Upper lobe of left lung (tissue), 6 donors: Measurements from ENCODE around the gene ANKS1B. TPM values are rescaled to one million over a fixed set of nuclear protein-coding genes. Genes with fewer than 3 reads are reported as not detected.

ENCODE experiments used
- ATAC-seq, 2 donors: fragments of 200-7000 bp; cut with Tn5 transposase; one replicate each; pipeline ENCODE4 v1.9.1; 2022; ENCODE audit warnings: mild to moderate bottlenecking in 2 of 2, moderate library complexity in 2 of 2; ENCODE audit not compliant: low FRiP score in 2 of 2
- DNase-seq, 2 donors: peaks; one replicate each; pipeline ENCODE4 v3.0.0-alpha.2; 2019 to 2020
- H3K27ac ChIP-seq, 4 donors: fragments of 200-600 bp; sonication (generic); one replicate each; pipeline ENCODE4 v1.5.1; 2016 to 2019
- H3K27me3 ChIP-seq, 4 donors: fragments of 200-600 bp; sonication (generic); one replicate each; pipeline ENCODE4 v1.5.1; 2017 to 2019
- H3K36me3 ChIP-seq, 4 donors: fragments of 200-600 bp; sonication (generic); one replicate each; pipeline ENCODE4 v1.5.1; 2016 to 2019
- H3K4me1 ChIP-seq, 4 donors: fragments of 200-600 bp; sonication (generic); one replicate each; pipeline ENCODE4 v1.5.1; 2018 to 2019
- H3K4me3 ChIP-seq, 4 donors: fragments of 200-600 bp; sonication (generic); one replicate each; pipeline ENCODE4 v1.5.1; 2017 to 2019; ENCODE audit warnings: mild to moderate bottlenecking in 2 of 4, moderate library complexity in 1 of 4
- H3K9me3 ChIP-seq, 4 donors: fragments of 200-600 bp; sonication (generic); one replicate each; pipeline ENCODE4 v1.5.1; 2018 to 2019
- EP300 ChIP-seq, 4 donors: sonication (generic); formaldehyde crosslinking; IDR thresholded peaks; one replicate each; pipeline ENCODE4 v1.5.1; 2017; ENCODE audit warnings: antibody characterized with exemption in 4 of 4, control low read depth in 2 of 4
- POLR2A ChIP-seq, 4 donors: fragments of 450-650 bp; IDR thresholded peaks; one replicate each; pipeline ENCODE4 v1.5.1; 2016 to 2017; ENCODE audit warnings: antibody characterized with exemption in 4 of 4, mild to moderate bottlenecking in 2 of 4
- POLR2AphosphoS5 ChIP-seq, 2 donors: sonication (generic); formaldehyde crosslinking; IDR thresholded peaks; one replicate each; pipeline ENCODE4 v1.5.1; 2017; ENCODE audit warnings: antibody characterized with exemption in 2 of 2
- WGBS, 2 donors: methylation state at CpG; one replicate each; pipeline ENCODE4 v1.1.5; 2017 to 2018; 5-methylcytosine and 5-hydroxymethylcytosine counted together
- total RNA-seq, 6 donors: library from RNA; depleted of rRNA in 4 of 6; stranded (reverse); fragments of >200 nt in 4 of 6; gene quantifications; one replicate each; pipeline versions ENCODE4 v1.1.0 to v1.2.1, GENCODE V29; 2016 to 2021
- TF ChIP-seq, protein P1 (sequence below), 6 experiments: fragments of 450-650 bp in 4 of 6; fragments of 200-600 bp in 2 of 6; sonication (generic) in 2 of 6; IDR thresholded peaks; one replicate each; pipeline ENCODE4 v1.5.1; 2016 to 2019; ENCODE audit warnings: antibody characterized with exemption in 6 of 6
- donor health status: DM: no; HTN: no; CAD: no; lungs with moderate emphysema.
- donor health status: DM: no; HTN: yes; CAD: no; lungs with severe emphysema.

ANKS1B gene
- total RNA-seq, 6 donors from 2014 or later = 5.1 to 23.7 (median 7.2) TPM

DNA sequence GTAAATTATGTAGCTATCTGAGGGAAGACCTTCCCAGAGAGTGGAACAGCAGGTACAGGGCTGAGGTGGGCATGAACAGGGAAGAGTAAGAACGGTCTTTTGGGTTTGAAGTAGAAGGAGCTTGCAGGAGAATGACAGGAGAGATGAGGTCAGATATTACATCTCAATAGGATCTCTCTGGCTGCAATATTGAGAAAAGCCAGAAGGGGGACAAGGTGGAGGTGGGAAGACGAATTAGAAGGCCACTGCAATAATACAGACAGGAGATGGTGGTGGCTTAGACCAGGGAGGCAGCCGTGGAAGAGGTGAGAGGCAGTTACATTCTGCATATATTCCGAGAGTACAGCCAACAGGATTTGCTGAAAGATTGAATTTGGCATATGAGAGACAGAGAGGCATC lies 1029.5 kb downstream of the ANKS1B start:
- Histone ChIP-seq H3K9me3 (no peaks in the 10 kb centered on the region), H3K27me3 (no peaks in the 10 kb centered on the region), H3K27ac (no peak overlapping the region), H3K4me3 (no peak overlapping the region), H3K4me1 (no peaks in the 10 kb centered on the region), H3K36me3 (no peaks in the 10 kb centered on the region)
- DNase-seq = no peak
- TF ChIP-seq, protein P1, sequence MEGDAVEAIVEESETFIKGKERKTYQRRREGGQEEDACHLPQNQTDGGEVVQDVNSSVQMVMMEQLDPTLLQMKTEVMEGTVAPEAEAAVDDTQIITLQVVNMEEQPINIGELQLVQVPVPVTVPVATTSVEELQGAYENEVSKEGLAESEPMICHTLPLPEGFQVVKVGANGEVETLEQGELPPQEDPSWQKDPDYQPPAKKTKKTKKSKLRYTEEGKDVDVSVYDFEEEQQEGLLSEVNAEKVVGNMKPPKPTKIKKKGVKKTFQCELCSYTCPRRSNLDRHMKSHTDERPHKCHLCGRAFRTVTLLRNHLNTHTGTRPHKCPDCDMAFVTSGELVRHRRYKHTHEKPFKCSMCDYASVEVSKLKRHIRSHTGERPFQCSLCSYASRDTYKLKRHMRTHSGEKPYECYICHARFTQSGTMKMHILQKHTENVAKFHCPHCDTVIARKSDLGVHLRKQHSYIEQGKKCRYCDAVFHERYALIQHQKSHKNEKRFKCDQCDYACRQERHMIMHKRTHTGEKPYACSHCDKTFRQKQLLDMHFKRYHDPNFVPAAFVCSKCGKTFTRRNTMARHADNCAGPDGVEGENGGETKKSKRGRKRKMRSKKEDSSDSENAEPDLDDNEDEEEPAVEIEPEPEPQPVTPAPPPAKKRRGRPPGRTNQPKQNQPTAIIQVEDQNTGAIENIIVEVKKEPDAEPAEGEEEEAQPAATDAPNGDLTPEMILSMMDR (IDR thresholded peaks at IDR 0.05) = peak in 1 of 6 experiments; percentile 8
- no peak for TF ChIP-seq EP300 (IDR thresholded peaks at IDR 0.05)
- ATAC-seq = no peak
- WGBS, 2 donors = 44 to 59% methylated on average over 4 of the region's 4 CpGs

GRCh38 chr12:98954506-98954905 lies 1030.2 kb downstream of the ANKS1B start:
- no peak for ATAC-seq
- Histone ChIP-seq H3K9me3 (no peaks in the 10 kb centered on the region), H3K27me3 (no peaks in the 10 kb centered on the region), H3K4me1 (no peaks in the 10 kb centered on the region), H3K27ac (no peak overlapping the region), H3K4me3 (no peak overlapping the region), H3K36me3 (no peaks in the 10 kb centered on the region)
- TF ChIP-seq POLR2A (IDR thresholded peaks at IDR 0.05) = no peak
- no peak for TF ChIP-seq POLR2AphosphoS5 (IDR thresholded peaks at IDR 0.05)
- TF ChIP-seq, protein P1 (IDR thresholded peaks at IDR 0.05) = no peak
- TF ChIP-seq EP300 (IDR thresholded peaks at IDR 0.05) = no peak
- DNase-seq = no peak
- 61 to 77% methylated on average over 1 of the region's 1 CpG for WGBS, 2 donors

DNA sequence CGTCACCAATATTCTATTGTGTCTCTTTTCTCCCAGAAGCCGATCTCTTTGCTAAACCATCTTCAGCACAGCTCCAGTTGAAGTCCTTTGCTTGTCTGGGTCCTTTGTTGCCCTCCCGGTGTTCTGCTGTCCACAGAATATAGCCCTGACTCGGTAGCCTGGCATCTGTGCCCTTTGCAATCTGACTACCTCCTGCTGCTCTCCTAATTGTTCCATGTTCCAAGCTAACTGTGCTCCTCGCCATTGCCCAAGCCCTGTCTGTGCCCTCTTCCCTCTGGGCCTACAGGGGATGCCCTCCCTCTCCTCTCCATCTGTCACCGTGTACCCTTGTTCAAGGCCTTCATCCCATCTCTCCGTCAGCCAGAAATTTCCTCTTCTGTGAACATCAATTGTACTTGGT lies 1033.3 kb downstream of the ANKS1B start:
- no peaks in the 10 kb centered on the region for H3K27me3 ChIP-seq
- no peaks in the 10 kb centered on the region for H3K4me1 ChIP-seq
- H3K4me3 ChIP-seq = no peak overlapping the region
- ATAC-seq = no peak
- H3K9me3 ChIP-seq = no peaks in the 10 kb centered on the region
- no peak for DNase-seq
- no peak overlapping the region for H3K27ac ChIP-seq
- no peaks in the 10 kb centered on the region for H3K36me3 ChIP-seq
- 85 to 86% methylated on average over 7 of the region's 7 CpGs for WGBS, 2 donors
- TF ChIP-seq, protein P1 (IDR thresholded peaks at IDR 0.05) = no peak
- no peak for TF ChIP-seq EP300 (IDR thresholded peaks at IDR 0.05)

- TF ChIP-seq, protein P1 (IDR thresholded peaks at IDR 0.05) = no peak
- TF ChIP-seq EP300 (IDR thresholded peaks at IDR 0.05) = no peak
- TF ChIP-seq POLR2A (IDR thresholded peaks at IDR 0.05) = no peak
- TF ChIP-seq POLR2AphosphoS5 (IDR thresholded peaks at IDR 0.05) = no peak
- Histone ChIP-seq H3K4me3 (no peak overlapping the region), H3K36me3 (no peaks in the 10 kb centered on the region), H3K27ac (no peak overlapping the region), H3K4me1 (no peaks in the 10 kb centered on the region), H3K27me3 (no peaks in the 10 kb centered on the region), H3K9me3 (no peaks in the 10 kb centered on the region)
- WGBS, 2 donors = 55 to 58% methylated on average over 4 of the region's 4 CpGs
- DNase-seq = no peak
- no peak for ATAC-seq
Measured at GRCh38 chr12:98948343-98948949, 1036.3 kb downstream of the ANKS1B start.

DNA sequence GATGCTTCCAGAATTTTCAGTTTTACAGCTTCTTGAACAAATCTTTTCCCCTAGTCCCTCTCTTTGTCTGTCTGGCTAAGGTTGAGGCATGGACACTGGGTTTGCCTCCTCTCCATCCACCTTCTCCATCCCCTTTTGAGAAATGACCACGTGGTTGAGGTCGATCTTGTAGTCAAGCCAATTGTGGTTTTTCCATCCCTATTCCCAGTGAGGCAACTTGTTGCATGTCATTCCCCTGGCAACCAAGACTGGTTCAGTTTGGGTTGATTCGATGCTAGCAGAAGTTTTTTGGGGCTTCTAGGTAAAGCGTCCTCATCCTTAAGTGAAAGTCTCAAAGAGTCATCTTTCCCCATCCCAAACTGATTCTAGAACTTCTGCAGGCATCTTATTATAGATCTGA lies 1038.9 kb downstream of the ANKS1B start:
- DNase-seq = no peak
- Histone ChIP-seq H3K4me3 (no peak overlapping the region), H3K27me3 (no peaks in the 10 kb centered on the region), H3K4me1 (no peaks in the 10 kb centered on the region), H3K27ac (no peak overlapping the region), H3K9me3 (no peaks in the 10 kb centered on the region), H3K36me3 (no peaks in the 10 kb centered on the region)
- no peak for ATAC-seq
- 80 to 84% methylated on average over 4 of the region's 4 CpGs for WGBS, 2 donors
- no peak for TF ChIP-seq POLR2AphosphoS5 (IDR thresholded peaks at IDR 0.05)
- TF ChIP-seq, protein P1 (IDR thresholded peaks at IDR 0.05) = no peak
- no peak for TF ChIP-seq EP300 (IDR thresholded peaks at IDR 0.05)
- no peak for TF ChIP-seq POLR2A (IDR thresholded peaks at IDR 0.05)
